ENCODE results near the gene SPACA6. TPM values are rescaled to one million over a fixed set of nuclear protein-coding genes. Genes with fewer than 3 reads are reported as not detected.

The SPACA6 gene
- total and polyA plus RNA-seq, 2 of the 8 experiments (the other 6 are each of a cell fraction or from before 2014, with no cell fraction given) = 7.1 to 7.5 TPM

GRCh38 chr19:51691584-51692428 is 1.3 kb upstream of the SPACA6 start (continued):
- TF ChIP-seq CTBP2 (IDR thresholded peaks at IDR 0.05; ENCODE audit: borderline replicate concordance, insufficient read depth, insufficient read length, low read length) (no peak), ATF3 (IDR thresholded peaks at IDR 0.05; ENCODE audit: insufficient read depth, low read depth, low read length) (no peak), FOSL1 (IDR thresholded peaks at IDR 0.05; ENCODE audit: insufficient read depth, low read depth, low read length) (no peak), EP300 (IDR thresholded peaks at IDR 0.05; ENCODE audit: borderline replicate concordance in 1 of 2, low read depth in 2 of 2, low read length in 2 of 2) (no peak), TBP (IDR thresholded peaks at IDR 0.05; ENCODE audit: low read depth, low read length) (no peak)
